GM04504 (cell line): ENCODE measurements around the gene ACAD11.

Source experiments
- DNase-seq: peaks from one replicate; pipeline ENCODE4 v3.0.0-alpha.2; 2012; ENCODE audit warnings: low read depth

The ACAD11 gene, protein sequence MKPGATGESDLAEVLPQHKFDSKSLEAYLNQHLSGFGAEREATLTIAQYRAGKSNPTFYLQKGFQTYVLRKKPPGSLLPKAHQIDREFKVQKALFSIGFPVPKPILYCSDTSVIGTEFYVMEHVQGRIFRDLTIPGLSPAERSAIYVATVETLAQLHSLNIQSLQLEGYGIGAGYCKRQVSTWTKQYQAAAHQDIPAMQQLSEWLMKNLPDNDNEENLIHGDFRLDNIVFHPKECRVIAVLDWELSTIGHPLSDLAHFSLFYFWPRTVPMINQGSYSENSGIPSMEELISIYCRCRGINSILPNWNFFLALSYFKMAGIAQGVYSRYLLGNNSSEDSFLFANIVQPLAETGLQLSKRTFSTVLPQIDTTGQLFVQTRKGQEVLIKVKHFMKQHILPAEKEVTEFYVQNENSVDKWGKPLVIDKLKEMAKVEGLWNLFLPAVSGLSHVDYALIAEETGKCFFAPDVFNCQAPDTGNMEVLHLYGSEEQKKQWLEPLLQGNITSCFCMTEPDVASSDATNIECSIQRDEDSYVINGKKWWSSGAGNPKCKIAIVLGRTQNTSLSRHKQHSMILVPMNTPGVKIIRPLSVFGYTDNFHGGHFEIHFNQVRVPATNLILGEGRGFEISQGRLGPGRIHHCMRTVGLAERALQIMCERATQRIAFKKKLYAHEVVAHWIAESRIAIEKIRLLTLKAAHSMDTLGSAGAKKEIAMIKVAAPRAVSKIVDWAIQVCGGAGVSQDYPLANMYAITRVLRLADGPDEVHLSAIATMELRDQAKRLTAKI

DNA sequence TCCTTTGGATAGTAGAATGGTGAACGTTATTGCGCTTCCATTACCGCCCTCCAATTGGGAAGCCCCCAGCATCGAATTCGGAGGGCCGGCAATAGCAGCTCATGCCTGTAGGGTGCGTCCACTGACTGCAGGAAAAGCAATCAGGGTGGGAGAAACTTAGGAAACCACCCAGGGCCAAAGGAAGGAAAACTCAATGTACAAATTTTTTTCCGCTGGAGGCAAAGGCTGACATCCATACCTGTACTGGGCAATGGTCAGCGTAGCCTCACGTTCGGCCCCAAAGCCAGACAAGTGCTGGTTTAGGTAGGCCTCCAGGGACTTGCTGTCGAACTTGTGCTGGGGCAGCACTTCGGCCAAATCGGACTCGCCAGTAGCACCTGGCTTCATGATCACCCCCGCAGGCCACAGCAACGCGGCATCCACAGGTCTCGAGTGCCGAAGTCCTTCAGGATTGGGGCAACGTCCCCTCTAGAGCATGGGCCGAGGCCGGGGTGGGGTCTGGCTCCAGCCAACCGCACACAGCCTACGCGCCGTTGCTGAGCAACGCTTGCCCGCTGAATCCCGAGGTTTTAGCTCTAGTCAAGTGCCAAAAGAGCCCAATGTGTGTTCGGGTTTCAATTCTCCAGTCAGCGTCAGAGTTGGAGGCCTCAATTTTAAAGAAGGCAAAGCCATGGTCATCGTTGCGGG is at the start of gene ACAD11:
Gene ACAD11, minus strand, starts transcription at position 445 of the 687 bp plus-strand sequence. Its CDS starts 58 bp downstream, at position 387.
- peak; percentile 25 for DNase-seq

DNA sequence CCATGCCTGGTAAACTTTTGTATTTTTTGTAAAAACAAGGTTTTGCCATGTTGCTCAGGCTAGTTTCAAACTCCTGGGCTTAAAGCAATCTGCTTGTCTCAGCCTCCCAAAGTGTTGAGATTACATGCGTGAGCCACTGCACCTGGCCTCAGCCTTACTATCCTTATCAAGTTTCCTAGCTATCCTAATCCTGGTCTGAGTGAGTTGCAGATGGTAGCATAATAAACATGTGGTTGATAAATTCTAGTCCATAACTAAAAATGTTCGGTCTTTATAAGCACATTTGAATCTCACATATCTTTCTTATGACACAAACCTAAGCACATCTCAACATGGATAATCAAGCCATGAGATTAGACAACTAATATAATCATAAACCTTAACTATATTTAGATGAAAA is 44.1 kb upstream of the ACAD11 start:
- no peak for DNase-seq

GRCh38 chr3:132695422-132695821 is 35.8 kb upstream of the ACAD11 start:
- DNase-seq, result no peak

DNA sequence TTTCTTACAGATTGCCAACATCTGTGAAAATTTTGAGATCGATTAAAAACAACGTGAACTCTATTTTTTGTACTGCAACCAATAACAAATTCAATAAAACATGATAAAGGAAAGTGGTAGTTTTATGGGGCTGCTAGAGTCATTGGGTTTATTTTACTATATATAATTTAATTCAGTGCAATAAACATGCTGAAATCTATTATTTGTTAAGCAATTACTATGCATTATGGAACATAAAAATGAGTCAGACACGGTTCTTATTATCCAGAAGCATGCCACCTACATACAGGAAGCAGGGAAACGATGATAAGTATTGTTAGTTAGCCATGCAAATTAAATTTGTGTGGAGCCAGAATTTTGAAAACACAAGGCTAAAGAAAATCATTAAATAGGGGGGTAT is 35.4 kb upstream of the ACAD11 start:
- DNase-seq, result no peak

- no peak for DNase-seq
Measured at GRCh38 chr3:132690040-132690439, 30.4 kb upstream of the ACAD11 start.

GRCh38 chr3:132682201-132682600 is 22.6 kb upstream of the ACAD11 start:
- no peak for DNase-seq

DNA sequence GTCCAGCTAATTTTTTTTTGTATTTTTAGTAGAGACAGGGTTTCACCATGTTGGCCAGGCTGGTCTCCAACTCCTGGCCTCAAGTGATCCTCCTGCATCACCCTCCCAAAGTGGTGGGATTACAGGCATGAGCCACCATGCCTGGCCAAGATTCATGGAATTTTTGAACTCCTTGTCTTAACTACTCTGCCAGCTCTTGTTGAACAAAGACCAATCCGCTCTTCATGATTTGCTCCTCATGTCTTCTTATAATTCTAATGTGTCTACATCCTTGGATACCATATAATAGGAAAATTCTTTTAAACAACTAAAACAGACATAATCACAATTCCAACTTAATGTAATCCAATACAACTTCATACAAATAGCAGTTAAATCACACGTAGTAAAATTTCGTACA is 21.8 kb upstream of the ACAD11 start:
- DNase-seq, result no peak

DNA sequence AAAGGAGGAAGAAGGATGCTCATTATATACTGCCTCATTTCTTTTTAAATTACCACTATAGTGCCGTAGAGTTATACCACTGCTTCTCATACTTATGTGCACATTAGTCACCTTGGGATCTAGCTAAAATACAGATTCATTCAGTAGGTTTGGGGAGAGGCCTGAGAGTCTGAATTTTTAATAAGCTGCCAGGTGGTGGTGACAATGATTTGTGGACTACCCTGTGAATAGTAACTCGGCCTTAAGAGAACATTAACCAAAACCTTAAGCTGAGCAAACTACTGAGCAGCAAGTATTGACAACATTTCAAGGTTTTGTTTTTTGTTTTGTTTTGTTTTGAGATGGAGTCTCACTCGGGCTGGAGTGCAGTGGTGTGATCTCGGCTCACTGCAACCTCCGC is 20.3 kb upstream of the ACAD11 start:
- no peak for DNase-seq

DNA sequence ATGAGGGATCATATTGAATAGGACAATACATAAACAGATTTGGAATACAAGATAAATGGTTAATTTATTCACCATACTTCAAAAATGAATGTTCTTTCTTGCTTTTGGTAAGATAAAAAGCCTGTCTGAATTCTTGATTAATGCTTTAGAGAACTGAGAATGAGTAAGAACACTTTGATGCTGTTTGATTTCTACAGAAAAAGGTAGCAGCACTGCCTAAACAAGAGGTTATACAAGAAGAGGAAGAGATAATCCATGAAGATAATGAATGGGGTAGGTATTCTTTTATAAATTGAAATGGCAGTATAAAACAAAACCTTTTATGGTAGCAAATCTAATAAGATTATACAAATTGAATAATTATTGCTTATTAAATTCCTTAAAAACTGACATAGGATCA is 15.8 kb upstream of the ACAD11 start:
- no peak for DNase-seq

GRCh38 chr3:132669256-132669777 is 9.7 kb upstream of the ACAD11 start:
- DNase-seq, result no peak

GRCh38 chr3:132665230-132665745 is 5.7 kb upstream of the ACAD11 start:
- no peak for DNase-seq

- DNase-seq, result no peak
Measured at GRCh38 chr3:132662212-132662611, 2.6 kb upstream of the ACAD11 start.

GRCh38 chr3:132661101-132661500 is 1.5 kb upstream of the ACAD11 start:
- DNase-seq, result no peak

GRCh38 chr3:132660811-132661070 is 1.1 kb upstream of the ACAD11 start:
- no peak for DNase-seq

DNA sequence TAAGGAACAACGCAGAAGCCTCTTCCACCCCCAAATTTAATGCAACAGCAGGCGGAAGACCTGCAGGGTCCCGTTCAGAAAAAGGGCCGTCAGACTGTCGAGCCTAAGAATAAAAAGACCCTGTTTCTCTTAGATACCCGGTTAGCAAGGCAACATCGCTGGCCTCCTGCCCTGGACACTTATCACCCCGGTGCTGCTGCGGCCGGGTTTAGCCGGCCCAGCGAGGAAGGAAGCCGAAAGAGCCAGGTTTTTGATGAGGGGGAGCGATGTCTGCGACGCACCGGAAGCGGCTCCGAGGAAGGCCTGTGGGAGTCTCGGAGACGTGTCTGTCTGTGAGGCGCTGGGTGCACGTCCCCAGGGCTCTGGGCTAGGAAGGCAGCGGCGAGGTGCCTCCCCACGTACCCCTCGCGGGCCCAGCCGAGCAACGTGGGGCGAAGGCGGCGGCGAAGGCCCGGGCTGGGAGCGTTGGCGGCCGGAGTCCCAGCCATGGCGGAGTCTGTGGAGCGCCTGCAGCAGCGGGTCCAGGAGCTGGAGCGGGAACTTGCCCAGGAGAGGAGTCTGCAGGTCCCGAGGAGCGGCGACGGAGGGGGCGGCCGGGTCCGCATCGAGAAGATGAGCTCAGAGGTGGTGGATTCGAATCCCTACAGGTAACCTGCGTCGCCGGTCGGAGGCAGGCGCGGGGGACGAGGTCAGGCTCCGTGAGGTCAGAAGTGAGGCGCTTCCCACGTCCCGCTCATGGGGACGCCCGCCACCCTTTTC is 622 bp upstream of the ACAD11 start, which contains the start of gene UBA5:
Gene UBA5, plus strand, starts transcription at position 278 of the 759 bp plus-strand sequence. Its CDS starts 209 bp downstream, at position 487.
- DNase-seq, result peak; percentile 42

DNA sequence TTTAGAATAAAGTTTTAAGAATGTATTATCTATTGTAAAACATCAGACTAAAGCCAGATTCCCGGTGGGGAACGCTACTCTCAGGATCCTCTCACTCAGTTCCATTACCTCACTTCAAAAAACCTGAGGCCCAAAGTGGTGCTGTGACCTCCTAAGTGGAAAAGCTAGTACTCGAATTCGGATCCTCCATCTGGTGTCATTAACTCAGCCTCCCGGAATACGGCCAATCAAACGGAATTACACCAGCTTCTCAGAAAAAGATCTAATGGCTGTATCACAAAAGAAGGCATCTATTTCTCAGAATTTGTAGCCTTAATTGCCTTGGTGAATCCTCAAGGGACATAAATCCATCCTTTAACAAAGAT is 627 bp downstream of the ACAD11 start:
- no peak for DNase-seq

DNA sequence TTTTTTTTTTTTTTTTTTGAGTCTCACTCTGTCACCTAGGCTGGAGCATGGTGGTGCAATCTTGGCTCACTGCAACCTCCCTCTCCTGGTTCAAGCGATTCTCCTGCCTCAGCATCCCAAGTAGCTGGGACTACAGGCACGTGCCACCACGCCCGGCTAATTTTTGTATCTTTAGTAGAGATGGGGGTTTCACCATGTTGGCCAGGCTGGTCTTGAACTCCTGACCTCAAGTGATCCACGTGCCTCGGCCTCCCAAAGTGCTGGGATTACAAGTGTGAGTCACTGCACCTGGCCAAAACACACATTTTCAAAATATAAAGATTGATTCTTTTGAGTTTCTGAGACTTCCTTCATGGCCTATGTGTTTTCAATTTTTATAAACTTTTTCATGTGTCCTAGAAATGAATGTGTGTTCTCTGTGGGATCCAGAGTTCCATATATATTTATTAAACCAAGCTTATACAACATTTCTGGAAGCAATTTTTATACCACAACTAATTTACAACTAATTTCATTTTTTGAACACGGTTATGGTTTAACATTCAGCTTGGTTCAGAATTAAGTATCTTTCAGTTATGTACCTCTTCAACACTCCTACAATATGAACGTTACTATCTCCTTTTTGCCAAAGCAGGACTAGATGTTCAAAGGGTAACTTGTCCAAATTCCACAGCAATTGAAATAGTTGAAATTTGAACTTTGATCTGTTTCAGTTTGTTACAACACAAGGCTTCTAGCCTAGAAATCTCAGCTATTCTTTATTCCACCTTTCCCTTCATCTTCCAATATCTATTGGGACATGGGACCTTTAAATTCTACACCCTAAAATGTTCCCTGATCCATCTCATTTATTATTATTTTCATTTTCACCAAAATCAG is 1.5 kb downstream of the ACAD11 start:
- DNase-seq, result no peak

DNA sequence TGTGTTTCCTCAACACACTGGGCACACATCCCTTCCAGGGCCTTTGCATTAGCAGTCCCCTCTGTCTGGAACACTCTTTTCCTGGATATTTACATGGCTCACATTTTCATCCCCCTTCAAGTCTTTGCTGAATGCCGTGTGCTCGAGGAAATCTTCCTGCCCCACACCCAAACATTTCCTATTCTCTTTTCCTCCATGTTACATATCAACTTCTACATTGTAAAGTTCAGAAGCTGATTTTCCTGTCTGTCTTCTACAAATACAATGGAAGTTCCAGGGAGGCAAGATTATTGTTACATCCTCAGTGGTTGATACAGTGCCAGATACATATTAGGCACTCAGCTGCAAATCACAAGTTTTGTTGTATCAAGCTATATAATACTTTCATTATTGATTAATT is 4.1 kb downstream of the ACAD11 start:
- no peak for DNase-seq

DNA sequence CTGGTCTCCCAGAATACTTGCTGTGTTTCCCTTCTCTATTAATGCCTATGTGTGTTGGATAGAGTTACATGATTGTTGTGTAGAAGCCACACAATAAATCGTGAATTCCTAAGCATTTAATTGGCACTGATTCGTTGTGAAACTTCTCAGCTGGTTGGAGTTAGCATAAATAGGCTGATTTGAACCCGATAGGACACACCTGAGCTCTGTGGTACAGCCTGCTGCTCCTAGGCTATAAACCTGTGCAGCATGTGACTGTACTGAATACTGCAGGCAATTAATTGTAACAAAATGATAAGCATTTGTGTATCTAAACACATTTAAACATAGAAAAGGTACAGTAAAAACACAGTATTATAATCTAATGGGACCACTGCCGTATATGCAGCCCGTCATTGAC is 4.9 kb downstream of the ACAD11 start:
- no peak for DNase-seq

GRCh38 chr3:132654190-132654589 is 5.4 kb downstream of the ACAD11 start:
- DNase-seq, result no peak
